Measurements from ENCODE around the gene SRPX2.

GRCh38 chrX:100698551-100698950 lies 54.6 kb downstream of the SRPX2 start:
- TF ChIP-seq GATA2 (IDR thresholded peaks at IDR 0.05; ENCODE audit: low read depth, low read length) (no peak), GATA3 (IDR thresholded peaks at IDR 0.05; ENCODE audit: low read depth, low read length) (no peak)

Data from SH-SY5Y (cell line).